HG02938 (cell line): ENCODE results near the gene NCAN.

ENCODE experiments used
- ATAC-seq: cut with Tn5 transposase; IDR thresholded peaks from one replicate; pipeline ENCODE4 v1.9.1; 2021; ENCODE audit warnings: mild to moderate bottlenecking, moderate library complexity; ENCODE audit not compliant: unreplicated experiment

Gene NCAN

DNA sequence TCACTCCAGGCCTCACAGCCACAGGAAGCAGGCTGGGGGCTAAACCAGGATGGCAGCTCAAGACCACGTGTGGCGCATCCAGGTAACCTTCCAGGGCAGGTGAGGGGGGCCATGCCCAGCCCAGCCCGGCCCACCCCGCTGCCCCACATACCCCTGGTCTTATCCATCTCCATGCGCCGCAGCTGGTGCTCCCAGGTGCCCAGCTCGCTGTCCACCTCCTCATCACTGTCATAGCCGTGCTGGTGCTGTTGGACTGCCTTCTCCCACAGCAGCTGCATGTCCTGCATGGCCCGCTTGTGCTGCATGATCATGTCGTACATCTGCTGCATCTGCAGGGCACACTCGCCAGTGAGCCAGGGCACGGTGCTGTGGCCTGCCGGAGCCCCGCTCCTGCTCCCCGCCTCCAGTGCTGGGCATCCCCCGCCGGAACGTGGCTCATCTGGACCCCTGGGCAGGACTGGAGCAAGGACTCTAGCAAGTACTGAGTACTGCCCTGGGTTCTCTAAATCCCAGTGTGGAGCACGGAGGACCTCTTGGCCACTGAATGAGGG lies 67.4 kb downstream of the NCAN start:
- ATAC-seq, result no peak

DNA sequence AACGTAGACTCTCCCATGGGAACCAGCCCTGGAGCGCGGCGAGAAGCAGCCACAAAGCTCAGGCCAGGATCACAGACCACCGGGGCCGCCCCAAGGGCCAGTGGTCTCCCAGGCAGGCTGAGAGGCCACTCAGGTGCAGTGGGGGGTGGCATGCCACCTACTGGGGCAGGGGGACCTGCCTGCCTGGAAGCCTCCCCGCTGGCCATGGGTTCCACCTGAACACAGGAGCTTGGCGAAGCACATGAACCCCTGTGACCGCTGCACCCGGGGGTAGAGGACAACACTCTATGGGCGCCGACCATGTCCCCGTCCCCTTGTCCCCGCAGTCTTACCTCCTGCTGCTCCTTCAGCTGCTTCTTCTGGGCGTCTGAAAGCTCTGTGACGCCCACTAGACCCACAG lies 68.1 kb downstream of the NCAN start:
- ATAC-seq, result no peak

- ATAC-seq, result no peak
These were observed 68.8 kb downstream of the NCAN start for GRCh38 chr19:19280561-19280960.

DNA sequence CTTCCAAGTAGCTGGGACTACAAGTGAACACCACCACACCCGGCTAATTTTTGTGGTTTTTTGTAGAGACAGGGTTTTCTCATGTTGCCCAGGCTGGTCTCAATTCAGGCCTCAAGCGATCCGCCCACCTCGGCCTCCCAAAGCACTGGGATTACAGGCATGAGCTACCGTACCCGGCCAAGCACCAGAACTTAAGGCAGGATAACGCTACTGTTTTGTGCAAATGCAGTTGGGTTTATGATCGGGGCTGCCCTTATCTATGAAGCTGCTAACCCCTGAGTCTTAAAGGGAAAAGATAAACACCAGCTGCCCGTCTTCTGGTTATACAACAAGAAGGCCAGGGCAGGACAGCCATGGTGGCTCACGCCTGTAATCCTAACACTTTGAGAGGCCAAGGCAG lies 73.9 kb downstream of the NCAN start:
- no peak for ATAC-seq

DNA sequence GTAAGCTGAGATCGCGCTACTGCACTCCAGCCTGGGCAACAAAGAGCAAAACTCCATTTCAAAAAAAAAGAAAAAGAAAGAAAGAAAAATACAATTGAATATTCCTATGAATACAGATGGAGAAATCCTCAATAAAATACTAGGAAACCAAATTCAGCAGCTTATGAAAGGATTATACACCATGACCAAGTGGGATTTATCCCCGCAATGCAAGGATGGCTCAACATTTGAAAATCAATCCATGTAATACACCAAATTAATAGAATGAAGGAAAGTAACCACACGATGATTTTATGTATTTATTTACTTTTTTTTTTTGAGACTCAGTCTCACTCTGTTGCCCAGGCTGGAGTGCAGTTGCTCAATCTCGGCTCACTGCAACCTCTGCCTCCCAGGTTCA lies 80.8 kb downstream of the NCAN start:
- no peak for ATAC-seq

GRCh38 chr19:19294914-19295313 lies 83.2 kb downstream of the NCAN start:
- ATAC-seq, result no peak

- ATAC-seq, result no peak
These were observed 85.4 kb downstream of the NCAN start for GRCh38 chr19:19296953-19297689.

GRCh38 chr19:19297759-19298158 lies 86.0 kb downstream of the NCAN start:
- ATAC-seq, result no peak

- ATAC-seq, result no peak
These were observed 88.9 kb downstream of the NCAN start for GRCh38 chr19:19300613-19301012.
